HG03280 (cell line): Measurements from ENCODE around the gene ZP2.
"Not testable (repeated sequence)": the region's sequence is repeated elsewhere in the genome, so short reads cannot be mapped to it uniquely, and the experiment has no call there.

ENCODE experiments used
- ATAC-seq: cut with Tn5 transposase; IDR thresholded peaks from one replicate; pipeline ENCODE4 v1.9.1; 2021; ENCODE audit warnings: mild to moderate bottlenecking, moderate library complexity; ENCODE audit not compliant: unreplicated experiment

Gene ZP2

GRCh38 chr16:21152160-21153030 is 59.0 kb downstream of the ZP2 start:
- not testable (repeated sequence) for ATAC-seq

- ATAC-seq = no peak
Observed at GRCh38 chr16:21150375-21151001, 60.9 kb downstream of the ZP2 start, which contains the start of gene DNAH3. TSS of gene DNAH3 (minus strand) at chr16:21150846. CDS start at chr16:21150319, 527 bp downstream.
